Stomach (tissue), 4 donors: ENCODE measurements around the gene OLIG2.

ENCODE experiments used
- CTCF ChIP-seq, 7 experiments: fragments of 450-650 bp in 4 of 7; fragments of 200-600 bp in 3 of 7; sonication (generic) in 3 of 7; IDR thresholded peaks; one replicate each; pipeline ENCODE4 v1.5.1; 2016 to 2019; ENCODE audit warnings: antibody characterized with exemption in 7 of 7, control low read depth in 2 of 7, mild to moderate bottlenecking in 1 of 7
- EP300 ChIP-seq: sonication (generic); formaldehyde crosslinking; IDR thresholded peaks from one replicate; pipeline ENCODE4 v1.6.1; 2017; ENCODE audit warnings: antibody characterized with exemption

- TF ChIP-seq EP300: no peak
- no peak for TF ChIP-seq CTCF (IDR thresholded peaks at IDR 0.05)
These were observed 4.1 kb upstream of the OLIG2 start for GRCh38 chr21:33021667-33022066.
